Fibroblast of skin of abdomen (primary cell): ENCODE measurements around the gene CCDC86.

Experiments used
- DNase-seq: peaks from one replicate; pipeline ENCODE4 v3.0.0-alpha.2; 2013

The CCDC86 gene

GRCh38 chr11:60831143-60831500, 10.8 kb upstream of the CCDC86 start:
- DNase-seq: peak; percentile 59

- no peak for DNase-seq
Measured at GRCh38 chr11:60831501-60832079, 10.3 kb upstream of the CCDC86 start.

- no peak for DNase-seq
Measured at GRCh38 chr11:60834742-60835533, 7.0 kb upstream of the CCDC86 start.

GRCh38 chr11:60835534-60835846, 6.4 kb upstream of the CCDC86 start:
- DNase-seq: no peak

GRCh38 chr11:60836866-60837515, 4.9 kb upstream of the CCDC86 start:
- no peak for DNase-seq

GRCh38 chr11:60838132-60838531, 3.8 kb upstream of the CCDC86 start:
- no peak for DNase-seq

GRCh38 chr11:60840470-60841430, 1.2 kb upstream of the CCDC86 start:
- DNase-seq: peak; percentile 96

- DNase-seq: no peak
Measured at GRCh38 chr11:60842668-60843600, 1.0 kb downstream of the CCDC86 start.

- DNase-seq: no peak
Measured at GRCh38 chr11:60844045-60844869, 2.3 kb downstream of the CCDC86 start.

- DNase-seq: no peak
Measured at GRCh38 chr11:60844870-60845221, 2.9 kb downstream of the CCDC86 start.

GRCh38 chr11:60845338-60845737, 3.4 kb downstream of the CCDC86 start:
- no peak for DNase-seq

GRCh38 chr11:60847281-60847680, 5.4 kb downstream of the CCDC86 start:
- no peak for DNase-seq

- no peak for DNase-seq
Measured at GRCh38 chr11:60847896-60848295, 6.0 kb downstream of the CCDC86 start.

- DNase-seq: no peak
Measured at GRCh38 chr11:60848714-60849151, 6.8 kb downstream of the CCDC86 start.

- DNase-seq: no peak
Measured at GRCh38 chr11:60849641-60850520, 8.0 kb downstream of the CCDC86 start.

GRCh38 chr11:60851327-60852104, 9.6 kb downstream of the CCDC86 start:
- no peak for DNase-seq

- DNase-seq: no peak
Measured at GRCh38 chr11:60852117-60852981, 10.4 kb downstream of the CCDC86 start.
